AG04449 (cell line): ENCODE measurements around the gene DYTN.

ENCODE experiments used
- CTCF ChIA-PET: fragments of 350-600 bp; formaldehyde crosslinking; extraction: SDS; loops from one replicate; lab custom pipeline; 2021; ENCODE audit warnings: antibody characterized with exemption; lab: Yijun Ruan, JAX
- POLR2A ChIA-PET: fragments of 400-600, 350-600 bp; formaldehyde crosslinking; extraction: SDS; loops from one replicate; lab custom pipeline; 2020; ENCODE audit warnings: antibody characterized with exemption, inconsistent platforms; lab: Yijun Ruan, JAX
- DNase-seq: peaks from one replicate; pipeline ENCODE4 v3.0.0-alpha.2; 2010; ENCODE audit warnings: low read depth, low spot score
- H3K4me3 ChIP-seq: 2 replicates; pipeline ENCODE4 v1.5.1; 2011; ENCODE audit warnings: low read depth, mild to moderate bottlenecking, control low read depth, low read length
- TF ChIP-seq, protein P1 (sequence below): IDR thresholded peaks from one replicate; pipeline ENCODE4 v1.5.1; 2011; ENCODE audit warnings: mild to moderate bottlenecking, moderate library complexity, low read length, control low read depth, inconsistent platforms; ENCODE audit not compliant: insufficient read depth; ENCODE audit errors: missing control alignments

Gene DYTN

GRCh38 chr2:206740800-206741199 lies 22.6 kb upstream of the DYTN start:
- TF ChIP-seq, protein P1, sequence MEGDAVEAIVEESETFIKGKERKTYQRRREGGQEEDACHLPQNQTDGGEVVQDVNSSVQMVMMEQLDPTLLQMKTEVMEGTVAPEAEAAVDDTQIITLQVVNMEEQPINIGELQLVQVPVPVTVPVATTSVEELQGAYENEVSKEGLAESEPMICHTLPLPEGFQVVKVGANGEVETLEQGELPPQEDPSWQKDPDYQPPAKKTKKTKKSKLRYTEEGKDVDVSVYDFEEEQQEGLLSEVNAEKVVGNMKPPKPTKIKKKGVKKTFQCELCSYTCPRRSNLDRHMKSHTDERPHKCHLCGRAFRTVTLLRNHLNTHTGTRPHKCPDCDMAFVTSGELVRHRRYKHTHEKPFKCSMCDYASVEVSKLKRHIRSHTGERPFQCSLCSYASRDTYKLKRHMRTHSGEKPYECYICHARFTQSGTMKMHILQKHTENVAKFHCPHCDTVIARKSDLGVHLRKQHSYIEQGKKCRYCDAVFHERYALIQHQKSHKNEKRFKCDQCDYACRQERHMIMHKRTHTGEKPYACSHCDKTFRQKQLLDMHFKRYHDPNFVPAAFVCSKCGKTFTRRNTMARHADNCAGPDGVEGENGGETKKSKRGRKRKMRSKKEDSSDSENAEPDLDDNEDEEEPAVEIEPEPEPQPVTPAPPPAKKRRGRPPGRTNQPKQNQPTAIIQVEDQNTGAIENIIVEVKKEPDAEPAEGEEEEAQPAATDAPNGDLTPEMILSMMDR = no peak
- DNase-seq = no peak
- ChIA-PET CTCF (no interaction called here), POLR2A (no interaction called here)
- H3K4me3 ChIP-seq = no peak overlapping the region

DNA sequence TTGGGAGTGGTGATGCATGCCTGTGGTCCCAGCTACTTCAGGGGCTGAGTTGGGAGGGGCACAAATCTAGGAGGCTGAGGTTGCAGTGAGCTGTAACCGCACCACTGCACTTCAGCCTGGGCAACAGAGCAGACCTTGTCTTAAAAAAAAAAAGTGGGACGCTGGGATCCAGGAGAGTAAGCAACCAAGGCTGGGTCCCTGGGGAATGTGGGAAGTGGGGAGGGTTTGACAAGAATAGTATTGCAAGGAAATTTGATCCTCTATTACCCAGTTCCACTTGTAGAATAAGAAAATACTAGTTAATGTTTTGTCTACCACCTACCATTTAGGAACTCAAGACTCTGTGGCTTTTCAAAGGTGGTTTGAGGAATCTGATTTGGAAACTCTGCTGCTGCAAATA lies 21.1 kb upstream of the DYTN start:
- POLR2A ChIA-PET = no interaction called here

DNA sequence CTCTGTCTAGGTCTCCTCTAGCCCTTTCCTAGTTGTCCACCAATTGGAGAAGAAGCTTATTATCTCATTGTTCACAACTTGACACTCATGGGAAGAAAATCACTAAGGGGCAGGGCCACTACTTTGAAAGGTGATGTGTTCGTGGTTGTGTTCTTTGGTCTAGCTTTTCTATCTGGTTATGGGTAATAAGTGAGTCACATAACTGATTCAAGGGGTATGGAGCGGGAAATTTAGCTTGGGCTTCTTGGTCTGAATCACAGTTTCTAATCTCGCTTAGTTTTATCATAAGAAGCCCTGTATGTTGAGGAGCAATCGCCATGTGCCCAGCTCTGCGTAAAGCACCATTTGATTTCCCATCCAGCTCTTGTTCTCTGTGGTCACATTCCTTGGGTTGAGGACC lies 18.7 kb upstream of the DYTN start:
- no peak for DNase-seq
- POLR2A ChIA-PET = no interaction called here
- CTCF ChIA-PET = no interaction called here
- no peak overlapping the region for H3K4me3 ChIP-seq
- TF ChIP-seq, protein P1 = no peak

More for the DNA sequence above, 21.1 kb upstream of the DYTN start:
- no peak for DNase-seq
- CTCF ChIA-PET = no interaction called here
- no peak overlapping the region for H3K4me3 ChIP-seq
- TF ChIP-seq, protein P1 = no peak

- CTCF ChIA-PET = no interaction called here
- no peak overlapping the region for H3K4me3 ChIP-seq
- POLR2A ChIA-PET = no interaction called here
- no peak for DNase-seq
- TF ChIP-seq, protein P1 = no peak
These were observed 15.1 kb upstream of the DYTN start for GRCh38 chr2:206733341-206733740.

GRCh38 chr2:206728277-206729199 lies 10.3 kb upstream of the DYTN start:
- H3K4me3 ChIP-seq = no peak overlapping the region
- ChIA-PET CTCF (no interaction called here), POLR2A (no interaction called here)
- DNase-seq = no peak
- TF ChIP-seq, protein P1 = no peak

- DNase-seq = no peak
- CTCF ChIA-PET = no interaction called here
- H3K4me3 ChIP-seq = no peak overlapping the region
- POLR2A ChIA-PET = no interaction called here
- TF ChIP-seq, protein P1 = no peak
These were observed 9.1 kb upstream of the DYTN start for GRCh38 chr2:206727287-206727686.
